ENCODE data around the gene MUC4.
"Not testable (repeated sequence)": the region's sequence is repeated elsewhere in the genome, so short reads cannot be mapped to it uniquely, and the experiment has no call there.

The MUC4 gene

DNA sequence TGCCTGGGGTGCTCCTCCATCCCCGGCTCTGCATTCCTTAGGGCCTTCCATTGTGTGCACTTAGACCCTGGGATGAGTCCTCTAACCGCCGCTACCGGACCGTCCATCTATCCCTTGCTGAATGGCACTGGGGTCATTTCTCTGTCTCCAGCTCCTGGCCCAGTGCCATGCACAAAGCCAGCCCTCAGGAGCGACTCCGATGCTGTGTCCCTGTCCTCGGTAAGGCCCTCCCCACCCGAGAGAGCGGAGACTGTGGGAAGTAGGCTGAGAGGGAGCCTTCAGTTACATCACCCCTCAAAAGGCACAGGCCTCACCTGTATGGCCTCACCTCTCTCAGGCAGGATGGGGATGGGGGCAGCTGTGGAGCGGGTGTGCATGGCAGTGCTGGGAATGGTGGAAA lies 33.8 kb downstream of the MUC4 start:
- no peak for ATAC-seq

DNA sequence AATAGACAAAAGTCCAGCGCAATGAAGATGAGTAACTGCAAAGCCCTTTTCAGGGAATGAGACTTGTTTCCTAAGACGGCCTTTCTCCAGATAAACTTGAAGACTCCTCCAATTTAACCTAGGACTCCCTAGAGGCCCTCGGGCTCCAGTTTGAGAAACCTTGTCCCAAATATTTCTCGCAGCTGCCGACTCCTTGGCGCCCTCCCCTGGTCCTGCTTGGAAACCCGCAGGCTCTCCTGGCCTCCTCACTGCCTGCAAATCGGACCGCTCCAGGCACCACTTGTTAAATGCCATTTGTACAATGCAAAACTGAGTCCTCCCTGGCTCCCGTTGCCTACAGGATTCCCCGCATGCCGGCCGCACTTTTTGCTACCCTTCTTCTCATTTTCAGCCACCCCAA lies 36.8 kb downstream of the MUC4 start:
- no peak for ATAC-seq

DNA sequence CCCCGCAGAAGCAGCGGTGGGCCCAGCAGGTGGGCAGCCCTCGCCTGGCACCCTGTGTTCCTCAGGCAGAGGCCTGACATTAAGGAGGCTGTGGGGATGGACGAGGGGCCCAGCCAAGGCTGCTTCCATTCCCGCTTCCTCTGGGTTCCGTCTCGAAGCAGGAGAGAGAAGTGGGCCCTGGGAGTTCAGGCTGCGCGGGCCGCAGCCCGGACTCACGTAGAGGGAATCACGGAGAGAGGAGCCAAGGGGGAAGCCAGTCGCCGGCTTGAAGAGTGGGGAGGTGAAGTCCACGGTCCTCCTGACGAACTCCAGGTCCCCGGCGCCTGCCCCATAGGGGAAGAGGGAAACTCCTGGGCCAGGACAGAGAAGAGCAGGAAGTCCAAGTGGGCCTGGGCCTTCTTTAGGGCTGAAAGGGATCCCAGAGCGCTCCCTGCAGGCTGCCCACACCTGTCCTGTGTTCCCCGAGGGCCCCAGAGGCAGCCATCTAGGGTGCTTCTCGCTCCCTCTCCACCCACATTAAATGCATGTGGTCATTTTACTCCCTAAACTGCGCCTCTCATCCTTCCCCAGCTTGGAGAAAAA lies 37.7 kb downstream of the MUC4 start:
- no peak for ATAC-seq

DNA sequence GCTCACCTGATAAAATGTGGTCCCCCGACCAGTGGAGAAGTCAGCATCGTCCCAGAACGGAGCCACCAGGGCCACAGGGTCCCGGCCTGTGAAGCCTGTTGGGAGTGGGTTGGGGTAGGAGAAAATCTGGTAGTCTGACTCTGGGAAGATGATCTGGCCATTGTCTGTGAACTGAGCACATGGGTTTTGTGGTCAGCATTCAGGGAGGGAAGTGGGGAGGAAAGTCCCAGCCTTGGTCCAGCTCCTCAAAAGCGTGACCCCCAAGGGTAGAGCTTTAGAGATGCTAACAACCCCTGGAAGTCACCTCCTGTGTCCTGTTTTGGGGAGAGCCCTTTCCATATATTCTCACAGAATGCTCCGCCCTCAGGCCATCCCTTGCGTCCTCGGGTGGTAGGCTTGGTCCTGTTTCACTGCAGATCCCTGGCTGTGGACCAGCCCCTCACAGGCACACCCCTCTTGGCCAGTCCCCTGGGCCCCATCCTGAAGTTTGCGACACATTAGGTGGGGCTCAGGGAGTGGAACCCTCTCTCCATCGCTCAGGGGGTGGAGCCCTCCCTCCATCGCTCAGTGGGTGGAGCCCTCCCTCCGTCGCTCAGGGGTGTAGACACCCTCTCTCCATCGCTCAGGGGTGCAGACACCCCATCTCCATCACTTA lies 40.0 kb downstream of the MUC4 start:
- no peak for ATAC-seq

DNA sequence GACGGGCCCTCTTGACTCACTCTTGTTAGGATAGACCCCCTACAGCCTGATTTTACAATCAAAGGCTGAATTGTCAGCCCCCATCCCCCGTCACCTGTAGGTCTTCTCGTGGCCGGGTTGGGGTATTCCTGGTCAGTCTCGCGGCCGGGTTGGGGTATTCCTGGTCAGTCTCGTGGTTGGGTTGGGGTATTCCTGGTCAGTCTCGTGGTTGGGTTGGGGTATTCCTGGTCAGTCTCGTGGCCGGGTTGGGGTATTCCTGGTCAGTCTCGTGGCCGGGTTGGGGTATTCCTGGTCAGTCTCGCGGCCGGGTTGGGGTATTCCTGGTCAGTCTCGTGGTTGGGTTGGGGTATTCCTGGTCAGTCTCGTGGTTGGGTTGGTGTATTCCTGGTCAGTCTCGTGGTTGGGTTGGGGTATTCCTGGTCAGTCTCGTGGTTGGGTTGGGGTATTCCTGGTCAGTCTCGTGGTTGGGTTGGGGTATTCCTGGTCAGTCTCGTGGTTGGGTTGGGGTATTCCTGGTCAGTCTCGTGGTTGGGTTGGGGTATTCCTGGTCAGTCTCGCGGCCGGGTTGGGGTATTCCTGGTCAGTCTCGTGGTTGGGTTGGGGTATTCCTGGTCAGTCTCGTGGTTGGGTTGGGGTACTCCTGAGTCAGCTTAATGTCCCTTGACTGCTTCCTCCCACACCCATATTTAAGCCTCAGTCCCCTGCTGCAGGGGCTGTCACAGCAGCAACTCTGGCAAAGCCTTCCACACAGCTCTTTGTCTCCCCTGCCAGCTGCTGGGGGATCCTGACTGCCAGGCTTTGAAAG lies 40.7 kb downstream of the MUC4 start:
- not testable (repeated sequence) for ATAC-seq

DNA sequence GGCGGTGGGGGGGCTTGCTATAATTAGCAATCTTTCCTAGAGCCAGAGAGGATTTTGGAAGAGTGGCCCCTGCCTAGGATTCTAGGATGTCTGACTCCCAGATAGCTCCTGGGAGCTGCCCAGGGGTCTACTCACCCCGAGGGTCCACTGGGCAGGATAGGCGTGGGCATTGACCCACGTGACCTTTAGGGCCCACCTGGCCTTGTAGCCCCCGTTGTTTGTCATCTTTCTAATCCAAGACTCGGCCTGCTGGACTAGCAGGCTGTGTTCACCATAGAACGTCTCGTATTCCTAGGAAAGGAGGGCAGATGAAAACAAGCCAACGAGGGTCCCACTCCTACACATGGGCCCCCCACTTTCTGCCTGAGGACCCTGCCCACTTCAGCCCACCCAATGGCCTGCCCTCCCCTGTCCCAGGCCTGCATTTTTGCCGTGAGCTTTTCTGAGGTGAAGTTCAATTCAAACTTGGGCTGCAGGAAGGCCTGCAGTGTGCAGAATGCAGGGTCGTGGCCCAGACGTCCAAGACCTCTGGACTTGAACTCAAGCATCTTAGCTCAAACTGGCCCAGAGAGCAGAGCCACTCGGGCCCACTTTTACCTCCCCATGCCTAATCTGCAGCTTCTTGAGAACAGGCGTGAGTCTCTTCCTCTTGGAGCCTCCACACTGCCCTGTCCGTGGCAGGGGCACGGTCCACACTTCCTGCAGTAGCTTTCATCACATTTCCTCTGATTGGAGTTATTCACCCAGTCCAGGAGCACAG lies 41.5 kb downstream of the MUC4 start:
- ATAC-seq = no peak

DNA sequence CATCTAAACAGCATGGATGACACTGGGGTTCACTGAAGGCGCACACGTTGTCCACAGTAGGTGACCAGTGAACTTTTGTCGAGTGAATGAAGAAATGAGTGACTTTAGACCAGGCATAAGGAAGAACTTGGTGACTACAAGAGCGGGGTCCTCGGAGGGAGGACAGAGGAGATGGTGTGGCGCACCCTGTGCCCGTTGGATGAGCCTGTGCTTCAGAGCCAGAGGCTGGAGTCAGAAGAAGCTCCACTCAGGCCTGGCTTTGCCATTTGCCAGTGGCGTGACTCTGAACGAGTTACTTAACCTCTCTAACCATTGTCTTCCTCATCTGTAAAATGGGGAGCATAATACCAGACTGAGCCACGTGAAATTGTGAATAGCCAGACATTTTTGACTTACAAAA lies 42.2 kb downstream of the MUC4 start:
- ATAC-seq = no peak

DNA sequence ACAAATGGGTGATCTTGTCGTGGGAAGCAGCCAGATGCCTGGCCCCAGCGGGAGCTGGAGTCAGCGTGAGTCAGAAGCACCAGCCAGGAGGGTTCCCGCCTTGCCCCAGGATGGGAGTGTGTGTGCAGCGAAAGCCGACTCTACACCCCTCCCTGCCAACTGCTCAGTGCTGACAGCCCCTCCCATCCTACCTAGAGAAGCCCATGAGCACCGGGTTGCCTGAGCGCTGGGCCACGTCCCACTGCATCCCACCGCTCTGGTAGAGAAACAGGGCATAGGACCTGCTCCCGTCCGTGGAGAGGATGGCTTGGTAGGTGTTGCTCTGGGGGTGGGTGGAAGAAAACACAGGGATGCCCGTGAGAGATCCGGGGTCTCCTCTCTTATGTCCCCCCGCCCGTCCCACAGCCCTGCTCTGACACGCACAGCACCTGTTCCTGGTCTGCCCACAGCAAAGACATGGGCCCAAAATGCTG lies 42.9 kb downstream of the MUC4 start:
- ATAC-seq = no peak

DNA sequence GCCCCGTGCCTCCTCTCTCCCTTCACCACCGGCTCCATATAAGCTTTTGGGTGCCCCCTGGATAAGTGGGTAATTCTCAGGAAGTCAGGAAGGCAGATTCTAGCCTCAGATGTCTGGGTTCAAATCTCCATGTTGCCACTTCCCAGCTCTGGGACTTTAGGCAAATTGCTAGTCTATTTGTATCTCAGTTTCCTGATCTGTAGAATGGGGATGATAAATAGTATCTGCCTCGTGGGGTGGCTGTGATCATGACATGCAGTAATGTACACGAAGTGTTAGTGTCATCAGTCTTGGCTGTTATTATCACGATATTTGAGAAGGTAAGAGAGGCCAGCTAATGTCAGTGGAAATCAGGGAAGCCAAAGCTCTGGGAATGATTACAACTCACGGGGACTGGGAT lies 43.3 kb downstream of the MUC4 start:
- no peak for ATAC-seq

DNA sequence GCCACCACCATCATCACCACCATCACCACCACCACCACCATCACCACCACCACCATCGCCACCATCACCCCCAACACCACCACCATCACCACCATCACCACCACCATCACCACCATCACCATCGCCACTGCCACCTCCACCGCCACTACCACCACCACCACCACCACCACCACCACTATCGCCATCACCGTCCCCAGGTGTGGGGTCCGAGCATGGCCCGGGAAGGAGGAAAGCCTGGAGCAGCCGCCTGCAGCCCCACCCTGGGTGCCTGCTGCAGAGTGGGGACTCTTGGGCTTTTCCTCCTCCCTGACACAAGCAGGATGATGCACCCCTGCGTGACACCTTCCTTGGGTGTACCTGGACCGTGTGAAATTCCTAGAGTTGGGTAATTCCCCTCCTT lies 43.9 kb downstream of the MUC4 start:
- no peak for ATAC-seq

DNA sequence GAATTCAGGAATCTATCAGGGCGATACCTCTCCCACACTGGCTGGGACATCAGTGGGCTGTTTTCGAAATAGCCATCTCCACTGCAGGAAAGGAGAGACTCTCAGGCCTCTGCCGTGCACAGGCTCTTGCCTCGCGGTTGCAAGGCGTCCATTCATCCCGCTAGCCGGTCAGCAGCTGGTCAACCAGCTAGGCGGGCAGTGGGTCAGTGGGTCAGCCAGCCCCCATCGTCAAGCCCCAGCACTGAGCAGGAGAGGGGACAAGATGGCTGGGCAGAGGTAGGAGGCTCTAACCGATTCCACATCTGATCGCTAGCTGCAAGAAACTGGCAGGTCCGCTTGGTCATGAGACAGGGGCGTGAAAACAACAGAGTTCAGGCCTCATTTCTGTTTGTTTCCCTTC lies 45.1 kb downstream of the MUC4 start:
- ATAC-seq = no peak

DNA sequence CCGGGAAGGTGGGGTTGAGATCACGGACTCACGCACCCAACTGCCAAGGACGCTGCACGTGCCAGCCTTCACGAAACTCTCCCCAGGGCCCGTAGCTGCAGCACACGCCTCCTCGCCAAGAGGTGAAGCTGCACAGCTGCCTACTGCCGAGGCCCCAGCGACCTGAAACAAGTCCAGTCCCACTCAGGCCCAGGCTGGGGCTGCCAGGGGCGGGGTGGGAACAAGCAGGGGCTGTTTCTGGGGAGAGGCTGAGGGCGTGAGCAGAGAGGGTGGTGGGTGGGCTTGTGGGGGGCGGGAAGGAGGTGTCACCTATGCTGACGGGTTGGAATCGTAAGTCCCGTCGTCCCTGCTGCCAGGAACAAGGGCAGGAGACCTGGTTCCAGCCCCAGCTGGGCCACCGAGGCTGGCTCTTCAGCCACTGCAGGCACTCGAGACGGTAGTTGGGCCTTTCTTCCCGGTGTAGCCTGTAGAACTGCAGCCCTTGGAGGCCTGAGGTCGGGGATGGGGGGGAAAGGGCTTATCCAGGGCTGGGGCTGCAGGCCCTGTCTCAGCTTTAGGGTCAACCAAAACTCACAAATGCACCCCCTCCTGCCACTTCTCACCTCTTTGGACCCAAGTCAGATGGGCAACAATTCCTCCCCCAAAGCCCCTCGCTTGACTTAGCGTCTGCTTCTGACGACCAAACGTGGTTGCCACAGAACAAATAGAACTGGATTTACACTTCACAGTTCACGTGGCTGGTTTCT lies 46.6 kb downstream of the MUC4 start:
- no peak for ATAC-seq

DNA sequence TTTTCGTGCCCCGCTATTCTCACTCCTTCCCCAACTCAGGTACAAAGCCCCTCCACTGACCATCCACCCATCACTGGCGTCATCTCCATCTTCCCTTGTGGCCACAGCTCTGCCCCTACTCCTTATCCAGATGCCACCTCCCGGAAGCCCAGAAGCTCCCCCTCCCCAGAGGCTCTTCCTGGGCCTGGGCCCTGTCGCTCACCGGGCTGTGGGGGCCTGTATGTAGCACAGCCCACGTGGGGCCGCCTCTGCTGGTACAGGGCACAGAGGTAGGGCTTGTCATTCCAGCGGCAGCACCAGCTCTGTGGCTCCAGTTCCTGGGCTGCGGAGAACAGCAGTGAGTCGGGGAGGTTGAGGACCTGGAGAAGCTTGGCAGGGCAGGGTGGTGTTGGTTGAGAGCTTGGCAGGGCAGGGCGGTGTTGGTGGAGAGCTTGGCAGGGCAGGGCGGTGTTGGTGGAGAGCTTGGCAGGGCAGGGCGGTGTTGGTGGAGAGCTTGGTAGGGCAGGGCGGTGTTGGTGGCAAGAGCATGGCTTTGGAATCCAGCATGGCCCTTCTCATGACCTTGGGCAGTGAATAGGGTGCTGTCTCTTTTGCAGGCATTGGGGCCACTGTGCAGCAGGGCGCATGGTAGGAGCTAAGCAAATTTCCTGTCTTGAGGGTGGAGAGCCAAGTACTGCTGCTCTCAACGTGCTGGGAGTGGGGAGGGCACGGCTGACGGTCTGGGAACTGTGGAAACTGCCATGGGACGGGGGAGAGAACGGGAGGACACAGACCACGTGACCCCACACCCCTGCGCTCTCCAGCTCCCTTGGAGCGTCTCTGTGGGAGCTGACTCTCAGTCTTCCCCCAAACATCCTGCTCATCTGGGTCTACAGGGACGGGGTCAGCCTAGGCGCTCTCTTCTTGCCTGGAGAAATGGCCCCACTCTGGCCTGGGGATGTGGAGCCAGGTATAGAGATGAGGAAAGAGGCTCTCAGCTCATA lies 47.6 kb downstream of the MUC4 start:
- ATAC-seq = no peak

DNA sequence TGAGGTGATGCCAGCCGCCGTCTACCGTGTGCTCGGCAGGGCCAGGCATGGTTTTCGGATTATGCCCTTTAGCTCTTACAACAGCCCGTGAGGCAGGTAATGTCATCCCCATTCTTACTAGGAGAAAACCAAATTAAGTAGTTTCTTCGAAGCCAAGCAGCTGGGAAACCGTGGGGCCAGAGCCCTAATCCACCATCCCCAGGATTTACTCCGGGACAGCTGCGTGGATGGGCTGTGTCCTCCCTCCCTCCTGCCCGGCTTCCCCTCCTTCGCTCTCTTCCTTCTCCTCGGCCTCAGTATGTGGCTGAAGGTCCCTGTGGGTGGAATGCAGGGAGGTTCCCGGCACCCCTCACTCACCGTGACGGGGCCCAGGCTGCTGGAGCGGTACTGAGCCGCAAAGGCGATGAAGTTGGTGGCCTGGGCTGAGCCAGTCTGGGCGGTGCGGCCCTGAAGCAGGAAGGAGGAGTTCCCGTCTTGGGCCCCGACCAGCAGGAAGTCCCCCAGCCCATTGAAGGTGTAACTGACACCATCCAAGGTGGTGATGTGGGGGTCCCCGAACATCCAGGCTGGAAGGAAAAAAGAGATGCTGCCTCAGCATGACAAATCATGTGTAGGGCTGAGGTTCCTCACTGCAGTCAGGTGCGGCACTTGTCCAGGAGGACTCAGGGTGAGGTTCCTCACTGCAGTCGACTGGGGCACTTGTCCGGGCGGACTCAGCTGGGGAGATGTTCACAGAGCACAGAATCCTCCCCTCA lies 48.5 kb downstream of the MUC4 start:
- no peak for ATAC-seq

DNA sequence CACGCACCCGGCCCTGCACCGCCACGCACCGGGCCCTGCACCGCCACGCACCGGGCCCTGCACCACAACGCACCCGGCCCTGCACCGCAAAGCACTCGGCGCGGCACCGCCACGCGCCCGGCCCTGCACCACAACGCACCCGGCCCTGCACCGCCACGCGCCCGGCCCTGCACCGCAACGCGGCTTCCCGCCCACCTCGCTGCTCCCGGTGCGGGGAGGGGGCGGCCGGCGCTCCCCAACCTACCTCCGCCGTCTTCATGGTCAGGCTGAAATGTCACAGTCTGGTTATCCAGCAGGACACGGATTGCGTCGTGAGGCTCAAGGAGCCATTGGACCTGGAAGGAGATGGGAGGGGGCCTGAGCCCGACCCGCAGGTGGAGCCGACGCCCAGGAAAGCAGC lies 49.1 kb downstream of the MUC4 start:
- ATAC-seq = no peak

DNA sequence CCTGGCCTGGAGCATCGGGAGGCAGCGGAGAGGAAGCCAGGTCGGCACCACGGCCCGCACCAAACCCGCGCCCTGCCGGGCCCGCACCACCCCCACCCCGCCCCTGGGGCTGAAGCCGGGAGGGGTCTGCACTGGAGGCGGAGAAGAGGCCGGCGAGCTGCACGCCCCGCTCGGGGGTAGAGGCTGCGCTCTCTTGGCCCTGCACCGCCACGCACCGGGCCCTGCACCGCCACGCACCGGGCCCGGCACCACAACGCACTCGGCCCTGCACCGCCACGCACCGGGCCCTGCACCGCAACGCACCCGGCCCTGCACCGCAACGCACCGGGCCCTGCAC lies 49.5 kb downstream of the MUC4 start:
- no peak for ATAC-seq

DNA sequence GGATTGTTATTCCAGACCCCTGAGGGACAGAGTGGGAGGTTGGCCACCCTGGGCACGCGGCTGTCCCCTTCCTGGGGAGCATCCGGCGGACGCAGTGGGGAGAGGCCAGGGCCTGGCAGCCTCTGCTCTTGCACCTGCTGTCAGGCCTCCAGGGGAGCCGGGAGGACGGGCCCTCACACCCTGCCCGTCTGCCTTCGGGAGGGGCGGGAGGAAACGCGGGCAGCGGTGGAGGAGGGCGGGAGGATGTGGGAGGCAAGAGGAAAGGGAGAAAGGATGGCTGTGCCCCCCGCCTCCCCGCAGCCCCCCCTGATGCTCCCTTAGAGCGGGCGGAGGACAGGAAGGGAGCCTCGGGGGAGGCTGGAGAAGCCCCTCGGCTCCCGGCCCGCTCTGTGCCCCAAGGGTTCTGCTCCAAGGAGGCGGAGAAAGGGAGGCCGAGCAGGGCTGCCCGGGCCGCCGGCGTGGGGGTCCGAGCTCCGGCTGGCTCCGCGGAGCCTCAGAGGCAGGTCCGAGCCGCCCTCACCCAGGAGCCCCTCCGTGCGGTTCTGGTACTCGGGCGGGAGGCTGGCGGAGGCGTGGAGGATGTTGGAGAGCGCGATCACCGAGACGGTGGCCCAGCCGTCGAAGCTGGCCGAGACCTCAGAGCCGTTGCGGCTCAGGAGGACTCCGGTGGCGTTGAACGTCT lies 50.0 kb downstream of the MUC4 start:
- ATAC-seq = no peak

DNA sequence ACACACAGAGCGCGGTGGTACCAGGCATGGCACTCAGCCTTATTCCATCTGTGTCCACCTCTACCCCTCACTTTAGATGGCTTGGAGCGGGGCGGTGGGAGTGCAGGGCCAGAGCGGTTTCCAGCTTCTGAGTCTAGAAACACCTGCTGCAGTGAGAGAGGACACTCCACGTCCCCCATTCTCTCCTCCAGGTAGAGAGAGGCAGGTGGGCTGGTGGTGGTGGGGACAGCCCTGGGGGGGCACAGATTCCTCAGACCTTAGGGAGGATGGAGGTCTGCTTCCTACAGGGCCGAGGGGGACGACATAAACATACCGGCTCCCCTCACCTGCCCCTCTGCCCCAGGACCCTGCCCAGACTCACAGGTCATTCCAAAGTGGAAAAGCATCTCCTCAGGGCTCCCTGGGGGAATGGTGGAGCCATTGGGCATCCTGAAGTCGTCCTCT lies 50.6 kb downstream of the MUC4 start:
- ATAC-seq = no peak

DNA sequence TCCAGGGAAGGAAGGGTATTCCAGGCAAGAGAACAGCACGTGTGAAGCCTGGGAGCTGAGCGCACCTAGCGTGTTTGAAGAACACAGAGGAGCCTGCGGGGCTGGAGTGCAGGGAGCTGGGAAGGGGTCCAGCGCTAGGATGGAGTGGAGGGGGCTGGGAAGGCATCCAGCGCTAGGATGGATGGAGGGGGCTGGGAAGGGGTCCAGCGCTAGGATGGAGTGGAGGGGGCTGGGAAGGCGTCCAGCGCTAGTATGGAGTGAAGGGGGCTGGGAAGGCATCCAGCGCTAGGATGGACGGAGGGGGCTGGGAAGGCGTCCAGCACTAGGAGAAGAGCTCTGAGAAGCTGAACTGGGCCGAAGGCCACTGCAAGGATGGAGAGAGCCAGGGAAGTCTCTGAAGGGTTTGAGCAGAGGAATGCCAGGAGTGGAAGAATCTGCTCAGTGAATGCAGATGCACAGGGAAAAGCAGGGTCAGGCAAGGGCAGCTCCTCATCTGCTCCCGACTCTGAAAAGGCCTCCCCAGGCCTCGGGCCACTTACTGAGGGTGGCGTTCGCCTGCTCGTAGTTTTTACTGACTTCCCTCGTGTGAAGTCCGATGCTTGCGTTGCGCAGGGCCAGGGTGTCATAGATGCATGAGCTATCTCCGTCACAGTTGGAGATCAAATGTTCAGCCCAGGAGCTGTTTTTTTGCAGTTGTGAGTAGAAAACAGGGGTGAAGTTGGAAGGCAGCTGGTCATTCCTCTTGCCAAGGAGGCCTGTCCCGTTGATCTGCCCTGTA lies 51.2 kb downstream of the MUC4 start:
- peak in 1 of 2 donors; percentile 17 for ATAC-seq

Measured in activated CD4-positive, CD25-positive, alpha-beta regulatory T cell treated with anti-CD3 and anti-CD28 coated beads, Interleukin-2, amount 50 U/mL, for 24 hours (primary cell).